Liver (tissue), 9 donors: ENCODE results near the gene NPTX2. TPM values are rescaled to one million over a fixed set of nuclear protein-coding genes. Genes with fewer than 3 reads are reported as not detected.

Source experiments
- DNase-seq: peaks from one replicate; pipeline ENCODE4 v3.0.0-alpha.2; 2017; ENCODE audit warnings: low spot score
- H3K27ac ChIP-seq, 2 donors: one replicate each; pipeline ENCODE4 v1.7.0; 2013; ENCODE audit warnings: inconsistent platforms in 2 of 2, low read length in 2 of 2, control low read depth in 1 of 2, low read depth in 1 of 2, mild to moderate bottlenecking in 1 of 2
- H3K27me3 ChIP-seq, 4 donors: one replicate each; pipeline versions ENCODE4 v1.6.1 to v1.7.0; 2013; ENCODE audit warnings: low read length in 3 of 4, inconsistent platforms in 1 of 4, mild to moderate bottlenecking in 1 of 4, moderate library complexity in 1 of 4; ENCODE audit not compliant: control insufficient read depth in 4 of 4, insufficient read depth in 4 of 4
- H3K36me3 ChIP-seq, 4 donors: one replicate each; pipeline versions ENCODE4 v1.6.1 to v1.7.0; 2013; ENCODE audit warnings: low read length in 3 of 4, mild to moderate bottlenecking in 3 of 4, low read depth in 1 of 4, moderate library complexity in 1 of 4; ENCODE audit not compliant: control insufficient read depth in 4 of 4, insufficient read depth in 3 of 4
- H3K4me1 ChIP-seq, 4 donors: one replicate each; pipeline versions ENCODE4 v1.6.1 to v1.7.0; 2013; ENCODE audit warnings: low read length in 3 of 4, mild to moderate bottlenecking in 3 of 4, moderate library complexity in 1 of 4; ENCODE audit not compliant: control insufficient read depth in 4 of 4, insufficient read depth in 4 of 4
- H3K4me3 ChIP-seq, 3 donors: one replicate each; pipeline versions ENCODE4 v1.6.1 to v1.7.0; 2013; ENCODE audit warnings: low read length in 3 of 3, control low read depth in 1 of 3, low read depth in 1 of 3, mild to moderate bottlenecking in 1 of 3
- H3K9ac ChIP-seq, 2 donors: one replicate each; pipeline ENCODE4 v1.7.0; 2013; ENCODE audit warnings: low read length in 2 of 2, mild to moderate bottlenecking in 2 of 2, moderate library complexity in 2 of 2, control low read depth in 1 of 2, low read depth in 1 of 2
- H3K9me3 ChIP-seq, 4 donors: one replicate each; pipeline versions ENCODE4 v1.6.1 to v1.7.0; 2013; ENCODE audit warnings: low read length in 3 of 4; ENCODE audit not compliant: control insufficient read depth in 4 of 4
- EGR1 ChIP-seq, 2 donors: IDR thresholded peaks; 2 replicates each; pipeline ENCODE4 v1.6.1; 2016 to 2018; ENCODE audit warnings: antibody characterized with exemption in 2 of 2, low read depth in 2 of 2
- FOXA1 ChIP-seq: IDR thresholded peaks from 2 replicates; pipeline ENCODE4 v1.6.1; 2016; ENCODE audit warnings: antibody characterized with exemption
- FOXA2 ChIP-seq: IDR thresholded peaks from 2 replicates; pipeline ENCODE4 v1.6.1; 2016; ENCODE audit warnings: antibody characterized with exemption
- GABPA ChIP-seq, 2 donors: IDR thresholded peaks in 1 of 2; conservative IDR thresholded peaks in 1 of 2; 2 replicates each; pipeline ENCODE4 v1.6.1; 2016; ENCODE audit warnings: antibody characterized with exemption in 2 of 2, mild to moderate bottlenecking in 1 of 2, moderate library complexity in 1 of 2
- HNF4A ChIP-seq, 2 donors: conservative IDR thresholded peaks; 2 replicates each; pipeline ENCODE4 v1.6.1; 2016; ENCODE audit warnings: antibody characterized with exemption in 2 of 2, mild to moderate bottlenecking in 2 of 2
- HNF4G ChIP-seq: IDR thresholded peaks from 2 replicates; pipeline ENCODE4 v1.6.1; 2016; ENCODE audit warnings: antibody characterized with exemption
- JUND ChIP-seq, 2 donors: IDR thresholded peaks; 2 replicates each; pipeline ENCODE4 v1.6.1; 2016; ENCODE audit warnings: antibody characterized with exemption in 2 of 2
- NR2F2 ChIP-seq: IDR thresholded peaks from 2 replicates; pipeline ENCODE4 v1.6.1; 2016; ENCODE audit warnings: antibody characterized with exemption
- RAD21 ChIP-seq, 2 donors: IDR thresholded peaks; 2 replicates each; pipeline ENCODE4 v1.6.1; 2016; ENCODE audit warnings: antibody characterized with exemption in 2 of 2, mild to moderate bottlenecking in 2 of 2
- RXRA ChIP-seq, 2 donors: IDR thresholded peaks; 2 replicates each; pipeline ENCODE4 v1.6.1; 2017 to 2018; ENCODE audit warnings: antibody characterized with exemption in 2 of 2, mild to moderate bottlenecking in 1 of 2
- SP1 ChIP-seq: IDR thresholded peaks from 2 replicates; pipeline ENCODE4 v1.6.1; 2018; ENCODE audit warnings: antibody characterized with exemption, mild to moderate bottlenecking
- TAF1 ChIP-seq: conservative IDR thresholded peaks from 2 replicates; pipeline ENCODE4 v1.6.1; 2016; ENCODE audit warnings: antibody characterized with exemption, mild to moderate bottlenecking
- YY1 ChIP-seq: IDR thresholded peaks from 2 replicates; pipeline ENCODE4 v1.6.1; 2016; ENCODE audit warnings: antibody characterized with exemption, mild to moderate bottlenecking
- WGBS: extraction: QIAGEN DNeasy Blood & Tissue Kit; methylation state at CpG from one replicate; pipeline ENCODE4 v1.1.7; 2013; 5-methylcytosine and 5-hydroxymethylcytosine counted together
- polyA plus RNA-seq, 2 donors: library from polyadenylated mRNA; stranded (reverse) in 1 of 2; unstranded in 1 of 2; fragments of 200-250 nt in 1 of 2; fragments of >200 nt in 1 of 2; fragmentation: Nextera tagmentation in 1 of 2; extraction: Ambion mirVana in 1 of 2; gene quantifications; one replicate each; pipeline versions ENCODE4 v1.2.1 to v1.2.3, GENCODE V29; 2013 to 2015
- total RNA-seq, 2 donors: library from RNA; depleted of rRNA; stranded (reverse); fragments of >200 nt; gene quantifications; one replicate each; pipeline ENCODE4 v1.2.3, GENCODE V29; 2014
- TF ChIP-seq, protein P1 (sequence below): IDR thresholded peaks from 2 replicates; pipeline ENCODE4 v1.6.1; 2016; ENCODE audit warnings: antibody characterized with exemption
- TF ChIP-seq, protein P2 (sequence below): IDR thresholded peaks from 2 replicates; pipeline ENCODE4 v1.6.1; 2016; ENCODE audit warnings: antibody characterized with exemption
- TF ChIP-seq, protein P3 (sequence below): IDR thresholded peaks from 2 replicates; pipeline ENCODE4 v1.6.1; 2016; ENCODE audit warnings: antibody characterized with exemption, mild to moderate bottlenecking
- TF ChIP-seq, protein P4 (sequence below): IDR thresholded peaks from 2 replicates; pipeline ENCODE4 v1.6.1; 2016; ENCODE audit warnings: antibody characterized with exemption
- TF ChIP-seq, protein P5 (sequence below): fragments of 150-350 bp; IDR thresholded peaks from 2 replicates; pipeline ENCODE4 v1.5.1; 2017; ENCODE audit warnings: improper control_type of control experiment, low read depth, low read length; ENCODE audit not compliant: missing input control
- donor health status: healthy.
- donor health status: healthy.
- donor health status: healthy.
- donor health status: healthy.
- donor health status: healthy.

Gene NPTX2
- total and polyA plus RNA-seq, 4 donors: 0.09 to 1.5 (median 0.58) TPM

DNA sequence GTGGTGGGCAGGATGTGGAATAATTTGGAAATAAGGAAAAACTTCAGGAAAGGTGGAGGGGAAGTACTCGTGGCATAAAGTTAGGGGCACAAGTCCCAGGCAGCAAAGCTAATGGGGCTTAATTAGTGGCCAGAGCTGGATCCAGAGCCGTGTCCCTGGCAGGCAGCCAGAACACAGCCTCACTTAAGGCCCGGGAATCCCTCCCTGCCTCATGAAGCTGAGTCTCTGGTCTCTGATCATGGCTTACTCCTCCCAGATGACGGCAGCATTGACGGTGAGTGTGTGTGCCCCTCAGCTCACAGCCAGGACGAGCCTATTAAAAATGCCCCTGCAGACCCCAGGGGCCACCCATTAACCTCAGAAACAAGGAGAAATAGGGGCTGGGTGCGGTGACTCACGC is 48.2 kb upstream of the NPTX2 start:
- peaks cover 0 to 2% (median 0%) of the 10 kb centered on the region in 4 donors for H3K9me3 ChIP-seq
- H3K4me3 ChIP-seq: no peak overlapping the region
- WGBS: 74% methylated on average over 8 of the region's 8 CpGs
- no peaks in the 10 kb centered on the region for H3K4me1 ChIP-seq
- no peak overlapping the region for H3K9ac ChIP-seq
- TF ChIP-seq RAD21 (IDR thresholded peaks at IDR 0.05) (no peak), RXRA (IDR thresholded peaks at IDR 0.05) (no peak), NR2F2 (no peak), FOXA1 (no peak), YY1 (no peak), EGR1 (IDR thresholded peaks at IDR 0.05; ENCODE audit: low read depth in 2 of 2) (no peak), GABPA (IDR thresholded peaks at IDR 0.05 in 1 of 2, conservative IDR thresholded peaks at IDR 0.05 in 1 of 2) (no peak), FOXA2 (no peak), SP1 (no peak), TAF1 (no peak), HNF4A (conservative IDR thresholded peaks at IDR 0.05) (no peak), JUND (IDR thresholded peaks at IDR 0.05) (no peak), HNF4G (no peak)
- TF ChIP-seq, protein P1, sequence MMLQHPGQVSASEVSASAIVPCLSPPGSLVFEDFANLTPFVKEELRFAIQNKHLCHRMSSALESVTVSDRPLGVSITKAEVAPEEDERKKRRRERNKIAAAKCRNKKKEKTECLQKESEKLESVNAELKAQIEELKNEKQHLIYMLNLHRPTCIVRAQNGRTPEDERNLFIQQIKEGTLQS: no peak
- TF ChIP-seq, protein P2, sequence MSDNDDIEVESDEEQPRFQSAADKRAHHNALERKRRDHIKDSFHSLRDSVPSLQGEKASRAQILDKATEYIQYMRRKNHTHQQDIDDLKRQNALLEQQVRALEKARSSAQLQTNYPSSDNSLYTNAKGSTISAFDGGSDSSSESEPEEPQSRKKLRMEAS: no peak
- TF ChIP-seq, protein P3, sequence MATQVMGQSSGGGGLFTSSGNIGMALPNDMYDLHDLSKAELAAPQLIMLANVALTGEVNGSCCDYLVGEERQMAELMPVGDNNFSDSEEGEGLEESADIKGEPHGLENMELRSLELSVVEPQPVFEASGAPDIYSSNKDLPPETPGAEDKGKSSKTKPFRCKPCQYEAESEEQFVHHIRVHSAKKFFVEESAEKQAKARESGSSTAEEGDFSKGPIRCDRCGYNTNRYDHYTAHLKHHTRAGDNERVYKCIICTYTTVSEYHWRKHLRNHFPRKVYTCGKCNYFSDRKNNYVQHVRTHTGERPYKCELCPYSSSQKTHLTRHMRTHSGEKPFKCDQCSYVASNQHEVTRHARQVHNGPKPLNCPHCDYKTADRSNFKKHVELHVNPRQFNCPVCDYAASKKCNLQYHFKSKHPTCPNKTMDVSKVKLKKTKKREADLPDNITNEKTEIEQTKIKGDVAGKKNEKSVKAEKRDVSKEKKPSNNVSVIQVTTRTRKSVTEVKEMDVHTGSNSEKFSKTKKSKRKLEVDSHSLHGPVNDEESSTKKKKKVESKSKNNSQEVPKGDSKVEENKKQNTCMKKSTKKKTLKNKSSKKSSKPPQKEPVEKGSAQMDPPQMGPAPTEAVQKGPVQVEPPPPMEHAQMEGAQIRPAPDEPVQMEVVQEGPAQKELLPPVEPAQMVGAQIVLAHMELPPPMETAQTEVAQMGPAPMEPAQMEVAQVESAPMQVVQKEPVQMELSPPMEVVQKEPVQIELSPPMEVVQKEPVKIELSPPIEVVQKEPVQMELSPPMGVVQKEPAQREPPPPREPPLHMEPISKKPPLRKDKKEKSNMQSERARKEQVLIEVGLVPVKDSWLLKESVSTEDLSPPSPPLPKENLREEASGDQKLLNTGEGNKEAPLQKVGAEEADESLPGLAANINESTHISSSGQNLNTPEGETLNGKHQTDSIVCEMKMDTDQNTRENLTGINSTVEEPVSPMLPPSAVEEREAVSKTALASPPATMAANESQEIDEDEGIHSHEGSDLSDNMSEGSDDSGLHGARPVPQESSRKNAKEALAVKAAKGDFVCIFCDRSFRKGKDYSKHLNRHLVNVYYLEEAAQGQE: no peak
- TF ChIP-seq, protein P4, sequence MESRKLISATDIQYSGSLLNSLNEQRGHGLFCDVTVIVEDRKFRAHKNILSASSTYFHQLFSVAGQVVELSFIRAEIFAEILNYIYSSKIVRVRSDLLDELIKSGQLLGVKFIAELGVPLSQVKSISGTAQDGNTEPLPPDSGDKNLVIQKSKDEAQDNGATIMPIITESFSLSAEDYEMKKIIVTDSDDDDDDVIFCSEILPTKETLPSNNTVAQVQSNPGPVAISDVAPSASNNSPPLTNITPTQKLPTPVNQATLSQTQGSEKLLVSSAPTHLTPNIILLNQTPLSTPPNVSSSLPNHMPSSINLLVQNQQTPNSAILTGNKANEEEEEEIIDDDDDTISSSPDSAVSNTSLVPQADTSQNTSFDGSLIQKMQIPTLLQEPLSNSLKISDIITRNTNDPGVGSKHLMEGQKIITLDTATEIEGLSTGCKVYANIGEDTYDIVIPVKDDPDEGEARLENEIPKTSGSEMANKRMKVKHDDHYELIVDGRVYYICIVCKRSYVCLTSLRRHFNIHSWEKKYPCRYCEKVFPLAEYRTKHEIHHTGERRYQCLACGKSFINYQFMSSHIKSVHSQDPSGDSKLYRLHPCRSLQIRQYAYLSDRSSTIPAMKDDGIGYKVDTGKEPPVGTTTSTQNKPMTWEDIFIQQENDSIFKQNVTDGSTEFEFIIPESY: no peak
- TF ChIP-seq, protein P5, sequence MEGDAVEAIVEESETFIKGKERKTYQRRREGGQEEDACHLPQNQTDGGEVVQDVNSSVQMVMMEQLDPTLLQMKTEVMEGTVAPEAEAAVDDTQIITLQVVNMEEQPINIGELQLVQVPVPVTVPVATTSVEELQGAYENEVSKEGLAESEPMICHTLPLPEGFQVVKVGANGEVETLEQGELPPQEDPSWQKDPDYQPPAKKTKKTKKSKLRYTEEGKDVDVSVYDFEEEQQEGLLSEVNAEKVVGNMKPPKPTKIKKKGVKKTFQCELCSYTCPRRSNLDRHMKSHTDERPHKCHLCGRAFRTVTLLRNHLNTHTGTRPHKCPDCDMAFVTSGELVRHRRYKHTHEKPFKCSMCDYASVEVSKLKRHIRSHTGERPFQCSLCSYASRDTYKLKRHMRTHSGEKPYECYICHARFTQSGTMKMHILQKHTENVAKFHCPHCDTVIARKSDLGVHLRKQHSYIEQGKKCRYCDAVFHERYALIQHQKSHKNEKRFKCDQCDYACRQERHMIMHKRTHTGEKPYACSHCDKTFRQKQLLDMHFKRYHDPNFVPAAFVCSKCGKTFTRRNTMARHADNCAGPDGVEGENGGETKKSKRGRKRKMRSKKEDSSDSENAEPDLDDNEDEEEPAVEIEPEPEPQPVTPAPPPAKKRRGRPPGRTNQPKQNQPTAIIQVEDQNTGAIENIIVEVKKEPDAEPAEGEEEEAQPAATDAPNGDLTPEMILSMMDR: no peak
- DNase-seq: no peak
- peaks cover 0 to 3% (median 0%) of the 10 kb centered on the region in 4 donors for H3K27me3 ChIP-seq
- no peak overlapping the region for H3K27ac ChIP-seq
- H3K36me3 ChIP-seq: no peaks in the 10 kb centered on the region
